Glutamatergic neuron (in vitro differentiated cells): ENCODE results near the gene COL6A1. TPM values are rescaled to one million over a fixed set of nuclear protein-coding genes. Genes with fewer than 3 reads are reported as not detected.

Experiments
- DNase-seq: peaks from one replicate; pipeline ENCODE4 v3.0.0; 2022
- H3K27ac Mint-ChIP-seq: one replicate; pipeline ENCODE4 v1.8.0; 2020; ENCODE audit warnings: mild to moderate bottlenecking, mixed read lengths, inconsistent platforms; ENCODE audit not compliant: unreplicated experiment
- H3K27me3 Mint-ChIP-seq: one replicate; pipeline ENCODE4 v1.8.0; 2020; ENCODE audit warnings: mild to moderate bottlenecking, moderate library complexity, mixed read lengths, inconsistent platforms; ENCODE audit not compliant: unreplicated experiment
- H3K36me3 Mint-ChIP-seq: one replicate; pipeline ENCODE4 v1.8.0; 2020; ENCODE audit warnings: mild to moderate bottlenecking, mixed read lengths, inconsistent platforms; ENCODE audit not compliant: unreplicated experiment
- H3K4me1 Mint-ChIP-seq: one replicate; pipeline ENCODE4 v1.8.0; 2020; ENCODE audit warnings: mild to moderate bottlenecking, low read depth, mixed read lengths, inconsistent platforms; ENCODE audit not compliant: unreplicated experiment
- H3K4me3 Mint-ChIP-seq: one replicate; pipeline ENCODE4 v1.8.0; 2020; ENCODE audit warnings: mild to moderate bottlenecking, mixed read lengths, inconsistent platforms; ENCODE audit not compliant: unreplicated experiment
- H3K9me3 Mint-ChIP-seq: one replicate; pipeline ENCODE4 v1.8.0; 2020; ENCODE audit warnings: mild to moderate bottlenecking, moderate library complexity, mixed read lengths, inconsistent platforms; ENCODE audit not compliant: unreplicated experiment
- total RNA-seq: library from RNA; stranded (reverse); fragmentation: NEBNext Ultra II Directional; extraction: Animal tissue kit (Norgen Biotek cat#: 25700); gene quantifications from one replicate; pipeline ENCODE4 v1.2.1, GENCODE V29; 2021; ENCODE audit not compliant: unreplicated experiment
- TF ChIP-seq, protein P1 (sequence below): fragments of 200-600 bp; sonication (generic); IDR thresholded peaks from one replicate; pipeline ENCODE4 v1.5.0; 2021; ENCODE audit not compliant: partially characterized antibody, unreplicated experiment

Gene COL6A1
- total RNA-seq, 1 donor from 2014 or later = 407 TPM

DNA sequence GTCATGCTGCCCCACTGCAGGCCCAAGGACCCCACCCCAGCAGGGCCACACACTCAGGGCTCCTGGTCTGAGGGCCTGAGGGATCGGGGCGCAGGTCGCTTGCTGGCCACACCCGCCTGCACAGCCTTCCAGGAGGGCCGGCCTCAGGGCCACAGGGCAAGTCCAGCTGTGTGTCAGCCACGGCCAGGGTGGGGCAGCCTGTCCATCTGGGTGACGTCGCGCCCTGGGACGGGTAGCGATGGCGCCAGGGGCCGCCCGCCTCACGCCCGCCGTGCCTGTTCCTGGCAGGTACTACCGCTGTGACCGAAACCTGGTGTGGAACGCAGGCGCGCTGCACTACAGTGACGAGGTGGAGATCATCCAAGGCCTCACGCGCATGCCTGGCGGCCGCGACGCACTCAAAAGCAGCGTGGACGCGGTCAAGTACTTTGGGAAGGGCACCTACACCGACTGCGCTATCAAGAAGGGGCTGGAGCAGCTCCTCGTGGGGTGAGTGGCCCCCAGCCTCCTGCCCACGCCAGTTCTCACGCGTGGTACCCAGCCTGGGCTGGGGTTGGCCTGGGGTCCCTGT, 2.5 kb downstream of the COL6A1 start:
- Mint-ChIP-seq H3K27me3 (peaks cover 11% of the 10 kb centered on the region), H3K4me1 (peaks cover 6% of the 10 kb centered on the region), H3K4me3 (no peak overlapping the region), H3K27ac (no peak overlapping the region), H3K9me3 (peaks cover 3% of the 10 kb centered on the region), H3K36me3 (peaks cover 12% of the 10 kb centered on the region)
- DNase-seq = peak; percentile 22
- TF ChIP-seq, protein P1, sequence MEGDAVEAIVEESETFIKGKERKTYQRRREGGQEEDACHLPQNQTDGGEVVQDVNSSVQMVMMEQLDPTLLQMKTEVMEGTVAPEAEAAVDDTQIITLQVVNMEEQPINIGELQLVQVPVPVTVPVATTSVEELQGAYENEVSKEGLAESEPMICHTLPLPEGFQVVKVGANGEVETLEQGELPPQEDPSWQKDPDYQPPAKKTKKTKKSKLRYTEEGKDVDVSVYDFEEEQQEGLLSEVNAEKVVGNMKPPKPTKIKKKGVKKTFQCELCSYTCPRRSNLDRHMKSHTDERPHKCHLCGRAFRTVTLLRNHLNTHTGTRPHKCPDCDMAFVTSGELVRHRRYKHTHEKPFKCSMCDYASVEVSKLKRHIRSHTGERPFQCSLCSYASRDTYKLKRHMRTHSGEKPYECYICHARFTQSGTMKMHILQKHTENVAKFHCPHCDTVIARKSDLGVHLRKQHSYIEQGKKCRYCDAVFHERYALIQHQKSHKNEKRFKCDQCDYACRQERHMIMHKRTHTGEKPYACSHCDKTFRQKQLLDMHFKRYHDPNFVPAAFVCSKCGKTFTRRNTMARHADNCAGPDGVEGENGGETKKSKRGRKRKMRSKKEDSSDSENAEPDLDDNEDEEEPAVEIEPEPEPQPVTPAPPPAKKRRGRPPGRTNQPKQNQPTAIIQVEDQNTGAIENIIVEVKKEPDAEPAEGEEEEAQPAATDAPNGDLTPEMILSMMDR = no peak

DNA sequence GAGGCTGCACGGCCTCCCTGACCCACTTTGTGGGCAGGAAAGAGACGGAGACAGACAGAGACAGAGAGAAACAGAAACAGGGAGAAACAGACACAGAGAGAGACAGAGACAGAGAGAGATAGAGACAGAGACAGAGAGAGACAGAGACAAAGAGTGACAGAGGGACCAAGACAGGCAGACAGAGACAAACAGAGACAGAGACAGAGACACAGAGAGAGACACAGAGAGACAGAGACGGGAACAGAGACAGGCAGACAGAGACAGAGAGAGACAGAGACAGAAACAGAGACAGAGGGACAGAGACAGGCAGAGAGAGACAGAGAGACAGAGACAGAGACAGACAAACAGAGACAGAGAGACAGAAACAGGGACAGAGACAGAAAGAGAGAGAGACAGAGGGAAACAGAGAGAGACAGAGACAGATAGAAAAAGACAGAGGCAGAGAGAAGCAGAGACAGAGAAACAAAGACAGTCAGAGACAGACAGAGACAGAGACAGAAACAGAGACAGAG, 3.1 kb downstream of the COL6A1 start:
- TF ChIP-seq, protein P1 = no peak
- peaks cover 11% of the 10 kb centered on the region for H3K27me3 Mint-ChIP-seq
- H3K27ac Mint-ChIP-seq = peak overlapping the region; percentile 74
- H3K9me3 Mint-ChIP-seq = peaks cover 3% of the 10 kb centered on the region
- DNase-seq = no peak
- peaks cover 6% of the 10 kb centered on the region for H3K4me1 Mint-ChIP-seq
- H3K4me3 Mint-ChIP-seq = peak overlapping the region; percentile 20
- H3K36me3 Mint-ChIP-seq = peaks cover 12% of the 10 kb centered on the region

DNA sequence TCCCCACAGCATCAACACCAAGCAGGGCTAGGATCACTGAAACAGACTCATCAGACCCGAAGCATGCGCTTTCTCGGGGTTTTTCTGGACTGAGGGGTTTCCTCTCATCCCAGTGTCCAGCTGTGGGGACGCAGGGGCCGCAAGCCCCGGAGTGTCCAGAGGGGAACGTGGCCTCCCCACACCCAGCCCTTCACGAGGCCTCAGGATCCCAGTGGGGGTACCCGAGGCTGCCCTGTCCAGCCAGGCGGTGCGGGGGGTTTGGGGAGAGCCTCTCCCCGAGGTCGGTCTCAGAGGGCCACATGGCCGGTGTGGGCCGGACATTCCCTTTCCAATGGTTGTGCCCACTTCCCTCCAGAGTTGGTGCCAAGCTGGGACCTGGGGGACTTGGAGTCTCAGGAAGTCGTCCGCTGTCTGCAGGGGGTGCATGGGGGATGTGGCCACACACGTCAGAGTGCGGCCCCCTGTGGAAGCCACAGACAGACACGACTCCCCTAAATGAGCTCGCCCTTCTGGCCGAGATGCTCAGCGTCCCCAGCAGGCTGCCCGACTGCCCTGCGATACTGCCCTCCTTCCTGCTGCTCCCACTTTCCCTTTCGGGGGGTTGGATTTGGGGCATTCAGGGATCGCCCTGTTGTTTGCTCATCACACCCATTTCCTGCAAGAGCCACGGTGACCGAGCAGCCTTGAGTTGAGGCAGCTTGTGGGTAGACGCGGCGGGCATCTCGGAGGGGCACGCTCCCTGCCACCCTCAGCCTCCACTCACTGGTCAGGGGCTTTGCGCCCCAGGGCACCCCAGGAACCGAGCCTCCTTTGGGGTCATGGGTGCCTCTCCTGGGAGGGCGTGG, 4.1 kb downstream of the COL6A1 start:
- TF ChIP-seq, protein P1 = no peak
- Mint-ChIP-seq H3K27me3 (peaks cover 11% of the 10 kb centered on the region), H3K4me3 (peak overlapping the region; percentile 20), H3K9me3 (peaks cover 3% of the 10 kb centered on the region), H3K36me3 (peaks cover 12% of the 10 kb centered on the region), H3K27ac (no peak overlapping the region), H3K4me1 (peaks cover 6% of the 10 kb centered on the region)
- no peak for DNase-seq

DNA sequence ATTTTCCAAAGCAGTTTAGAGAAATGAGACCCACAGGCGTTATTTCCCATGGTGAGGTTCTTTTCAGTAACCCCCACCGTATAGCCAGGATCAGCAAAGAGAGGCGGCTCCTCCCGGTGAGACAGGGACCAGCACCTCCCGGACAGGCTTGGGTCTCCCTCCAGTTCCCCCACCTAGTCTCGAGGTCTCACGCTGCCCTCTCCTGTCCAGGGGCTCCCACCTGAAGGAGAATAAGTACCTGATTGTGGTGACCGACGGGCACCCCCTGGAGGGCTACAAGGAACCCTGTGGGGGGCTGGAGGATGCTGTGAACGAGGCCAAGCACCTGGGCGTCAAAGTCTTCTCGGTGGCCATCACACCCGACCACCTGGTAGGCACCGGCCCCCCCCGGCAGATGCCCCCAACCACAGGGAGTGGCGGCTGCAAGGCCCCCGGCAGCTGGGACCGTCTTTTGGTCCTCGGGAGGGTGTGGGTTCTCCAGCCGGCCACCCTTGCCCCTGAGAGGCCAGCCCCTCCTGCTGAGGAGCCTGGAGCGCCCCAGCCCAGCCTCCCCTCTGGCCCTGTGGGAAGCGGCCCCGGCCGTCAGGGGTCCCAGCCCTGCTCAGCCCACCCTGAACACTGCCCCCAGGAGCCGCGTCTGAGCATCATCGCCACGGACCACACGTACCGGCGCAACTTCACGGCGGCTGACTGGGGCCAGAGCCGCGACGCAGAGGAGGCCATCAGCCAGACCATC, 4.9 kb downstream of the COL6A1 start:
- DNase-seq = no peak
- H3K36me3 Mint-ChIP-seq = peaks cover 12% of the 10 kb centered on the region
- H3K4me3 Mint-ChIP-seq = no peak overlapping the region
- peaks cover 3% of the 10 kb centered on the region for H3K9me3 Mint-ChIP-seq
- peaks cover 6% of the 10 kb centered on the region for H3K4me1 Mint-ChIP-seq
- H3K27ac Mint-ChIP-seq = no peak overlapping the region
- TF ChIP-seq, protein P1 = no peak
- peaks cover 11% of the 10 kb centered on the region for H3K27me3 Mint-ChIP-seq
